HG02763 (cell line): Measurements from ENCODE around the gene RGS11.
"Not testable (repeated sequence)": the region's sequence is repeated elsewhere in the genome, so short reads cannot be mapped to it uniquely, and the experiment has no call there.

Source experiments
- ATAC-seq: cut with Tn5 transposase; IDR thresholded peaks from one replicate; pipeline ENCODE4 v1.9.1; 2021; ENCODE audit warnings: mild to moderate bottlenecking, moderate library complexity; ENCODE audit not compliant: unreplicated experiment

The RGS11 gene

GRCh38 chr16:280991-281659 lies 5.4 kb upstream of the RGS11 start:
- no peak for ATAC-seq

GRCh38 chr16:280552-280951 lies 4.8 kb upstream of the RGS11 start, which contains the start of gene ARHGDIG:
TSS of gene ARHGDIG (plus strand) at chr16:280591. CDS start at chr16:280681, 90 bp downstream.
- no peak for ATAC-seq

- ATAC-seq: no peak
Measured at GRCh38 chr16:280005-280460, 4.3 kb upstream of the RGS11 start.

- ATAC-seq: no peak
Measured at GRCh38 chr16:279531-279930, 3.8 kb upstream of the RGS11 start.

- no peak for ATAC-seq
Measured at GRCh38 chr16:278863-279366, 3.2 kb upstream of the RGS11 start.

GRCh38 chr16:276426-277077 lies 808 bp upstream of the RGS11 start:
- no peak for ATAC-seq

GRCh38 chr16:275041-275641 lies 603 bp downstream of the RGS11 start:
- no peak for ATAC-seq

GRCh38 chr16:273547-274421 lies 2.0 kb downstream of the RGS11 start:
- ATAC-seq: no peak

GRCh38 chr16:272633-273546 lies 2.9 kb downstream of the RGS11 start:
- ATAC-seq: no peak

- no peak for ATAC-seq
Measured at GRCh38 chr16:270381-271255, 5.1 kb downstream of the RGS11 start.

- ATAC-seq: no peak
Measured at GRCh38 chr16:269061-269796, 6.5 kb downstream of the RGS11 start.

- ATAC-seq: no peak
Measured at GRCh38 chr16:268141-269053, 7.3 kb downstream of the RGS11 start.

GRCh38 chr16:267562-267961 lies 8.2 kb downstream of the RGS11 start:
- not testable (repeated sequence) for ATAC-seq

GRCh38 chr16:266258-267164 lies 9.2 kb downstream of the RGS11 start:
- no peak for ATAC-seq

- no peak for ATAC-seq
Measured at GRCh38 chr16:265711-266110, 10.0 kb downstream of the RGS11 start.

- no peak for ATAC-seq
Measured at GRCh38 chr16:265002-265529, 10.7 kb downstream of the RGS11 start.
